NCI-H510A (cell line): ENCODE results near the gene AP1M2.
"Not testable (repeated sequence)": the region's sequence is repeated elsewhere in the genome, so short reads cannot be mapped to it uniquely, and the experiment has no call there.

Experiments used
- DNase-seq: peaks from one replicate; lab custom pipeline; 2025; lab: John Stamatoyannopoulos, UW

The AP1M2 gene

GRCh38 chr19:10601999-10602329, 14.9 kb upstream of the AP1M2 start:
- no peak for DNase-seq

- no peak for DNase-seq
Measured at GRCh38 chr19:10600149-10600548, 13.0 kb upstream of the AP1M2 start.

GRCh38 chr19:10593820-10594637, 6.9 kb upstream of the AP1M2 start:
- no peak for DNase-seq

GRCh38 chr19:10593148-10593547, 6.0 kb upstream of the AP1M2 start:
- no peak for DNase-seq

- DNase-seq = no peak
Measured at GRCh38 chr19:10587839-10588150, 683 bp upstream of the AP1M2 start.

- DNase-seq = no peak
Measured at GRCh38 chr19:10586396-10586795, 716 bp downstream of the AP1M2 start.

- no peak for DNase-seq
Measured at GRCh38 chr19:10583036-10583776, 3.9 kb downstream of the AP1M2 start.

- no peak for DNase-seq
Measured at GRCh38 chr19:10582091-10582490, 5.0 kb downstream of the AP1M2 start.

- DNase-seq = peak; percentile 86
Measured at GRCh38 chr19:10580979-10581631, 6.0 kb downstream of the AP1M2 start.

- no peak for DNase-seq
Measured at GRCh38 chr19:10577951-10578350, 9.2 kb downstream of the AP1M2 start.

GRCh38 chr19:10575011-10575716, 11.9 kb downstream of the AP1M2 start:
- DNase-seq = no peak

- DNase-seq = no peak
Measured at GRCh38 chr19:10574462-10574861, 12.7 kb downstream of the AP1M2 start.

- not testable (repeated sequence) for DNase-seq
Measured at GRCh38 chr19:10573793-10574192, 13.3 kb downstream of the AP1M2 start.

- peak; percentile 98 for DNase-seq
Measured at GRCh38 chr19:10568826-10569651, 18.1 kb downstream of the AP1M2 start, which contains the start of gene CDKN2D. Gene CDKN2D (minus strand): TSS chr19:10568979. CDS start chr19:10568653, 326 bp downstream.

GRCh38 chr19:10568062-10568825, 18.9 kb downstream of the AP1M2 start:
- DNase-seq = peak; percentile 79

- DNase-seq = no peak
Measured at GRCh38 chr19:10567656-10568055, 19.5 kb downstream of the AP1M2 start.

GRCh38 chr19:10566658-10567410, 20.3 kb downstream of the AP1M2 start:
- no peak for DNase-seq

GRCh38 chr19:10566408-10566657, 20.8 kb downstream of the AP1M2 start:
- DNase-seq = no peak

GRCh38 chr19:10565567-10566407, 21.3 kb downstream of the AP1M2 start, which contains the start of gene KRI1:
Gene KRI1 (minus strand): TSS chr19:10566010. CDS start chr19:10565999, 11 bp downstream.
- peak; percentile 93 for DNase-seq
